B cell (primary cell): Measurements from ENCODE around the gene FSTL5. TPM values are rescaled to one million over a fixed set of nuclear protein-coding genes. Genes with fewer than 3 reads are reported as not detected.

ENCODE experiments used
- ATAC-seq: fragments of 200-7000 bp; cut with Tn5 transposase; one replicate; pipeline ENCODE4 v1.10.0; 2021; ENCODE audit warnings: low read depth, mild to moderate bottlenecking, moderate number of reproducible peaks, moderate library complexity
- CTCF ChIA-PET: fragments of 350-600 bp; sonication (Branson Sonifier 250); formaldehyde crosslinking; loops from one replicate; lab custom pipeline; 2021; ENCODE audit warnings: antibody characterized with exemption, inconsistent platforms; lab: Charles Lee
- POLR2A ChIA-PET: fragments of 350-600 bp; sonication (Branson Sonifier 250); formaldehyde crosslinking; loops from one replicate; lab custom pipeline; 2021; ENCODE audit warnings: antibody characterized with exemption; lab: Charles Lee
- DNase-seq: peaks from one replicate; pipeline ENCODE4 v3.0.0; 2013
- H2AFZ ChIP-seq: 2 replicates; pipeline ENCODE4 v1.6.1; 2012; ENCODE audit warnings: mild to moderate bottlenecking, low read depth, low read length; ENCODE audit not compliant: insufficient read depth, poor library complexity, severe bottlenecking
- H3K27ac ChIP-seq, 2 donors: 1 replicate in 1 of 2; 2 replicates in 1 of 2; pipeline ENCODE4 v1.5.1; 2012 to 2013; ENCODE audit warnings: low read length in 2 of 2, mild to moderate bottlenecking in 2 of 2, moderate library complexity in 1 of 2
- H3K27me3 ChIP-seq, 4 experiments: fragments of 200-600 bp in 1 of 4; sonication (generic) in 1 of 4; replicated peaks in 1 of 4; 1 replicate in 2 of 4; 2 replicates in 2 of 4; pipeline versions ENCODE4 v1.6.1 to v1.7.0; 2013 to 2016; ENCODE audit warnings: low read length in 3 of 4, mild to moderate bottlenecking in 2 of 4, mixed read lengths in 1 of 4, moderate library complexity in 1 of 4; ENCODE audit not compliant: insufficient read depth in 4 of 4, control insufficient read depth in 3 of 4; ENCODE audit errors: control extremely low read depth in 1 of 4
- H3K36me3 ChIP-seq, 2 experiments: replicated peaks in 1 of 2; 1 replicate in 1 of 2; 2 replicates in 1 of 2; pipeline versions ENCODE4 v1.6.1 to v1.7.1; 2013; ENCODE audit warnings: low read length in 1 of 2; ENCODE audit not compliant: insufficient read depth in 2 of 2, control insufficient read depth in 1 of 2; ENCODE audit errors: control extremely low read depth in 1 of 2, extremely low read depth in 1 of 2
- H3K4me1 ChIP-seq, 2 donors: fragments of 200-600 bp in 1 of 2; sonication (generic) in 1 of 2; 1 replicate in 1 of 2; 2 replicates in 1 of 2; pipeline versions ENCODE4 v1.5.1 to v1.6.1; 2013 to 2017; ENCODE audit warnings: low read length in 2 of 2; ENCODE audit not compliant: control insufficient read depth in 2 of 2, insufficient read depth in 2 of 2
- H3K4me2 ChIP-seq: replicated peaks from 2 replicates; pipeline ENCODE3; 2012; ENCODE audit warnings: mild to moderate bottlenecking, low read depth, low read length; ENCODE audit not compliant: poor library complexity, severe bottlenecking
- H3K4me3 ChIP-seq, 5 experiments: fragments of 200-600 bp in 1 of 5; sonication (generic) in 1 of 5; 1 replicate in 3 of 5; 2 replicates in 2 of 5; pipeline versions ENCODE4 v1.5.1 to v1.7.0; 2011 to 2016; ENCODE audit warnings: low read length in 4 of 5, mild to moderate bottlenecking in 4 of 5, low read depth in 2 of 5, control low read depth in 1 of 5, moderate library complexity in 1 of 5; ENCODE audit not compliant: insufficient read depth in 1 of 5; ENCODE audit errors: control extremely low read depth in 1 of 5, extremely low read depth in 1 of 5
- H3K79me2 ChIP-seq: fragments of 200-600 bp; sonication (generic); one replicate; pipeline ENCODE4 v1.6.0; 2016; ENCODE audit warnings: low read length; ENCODE audit not compliant: control insufficient read depth, insufficient read depth
- H3K9ac ChIP-seq: fragments of 200-600 bp; sonication (generic); 2 replicates; pipeline ENCODE4 v1.6.1; 2017; ENCODE audit warnings: mild to moderate bottlenecking, low read length, moderate library complexity
- H3K9me3 ChIP-seq, 3 donors: one replicate each; pipeline versions ENCODE4 v1.6.1 to v1.7.1; 2013; ENCODE audit warnings: low read length in 2 of 3; ENCODE audit not compliant: control insufficient read depth in 2 of 3, insufficient read depth in 1 of 3; ENCODE audit errors: control extremely low read depth in 1 of 3
- H4K20me1 ChIP-seq: 2 replicates; pipeline ENCODE4 v1.6.0; 2012; ENCODE audit warnings: mild to moderate bottlenecking, low read length; ENCODE audit not compliant: insufficient read depth, control insufficient read depth, poor library complexity, severe bottlenecking
- H3K27ac Mint-ChIP-seq: one replicate; pipeline ENCODE4 v1.8.0; 2021; ENCODE audit warnings: mixed read lengths
- H3K27me3 Mint-ChIP-seq: one replicate; pipeline ENCODE4 v1.8.0; 2021; ENCODE audit warnings: mixed read lengths
- H3K4me1 Mint-ChIP-seq: one replicate; pipeline ENCODE4 v1.8.0; 2021; ENCODE audit warnings: mixed read lengths
- H3K4me3 Mint-ChIP-seq: one replicate; pipeline ENCODE4 v1.8.0; 2021; ENCODE audit warnings: mixed read lengths
- H3K9me3 Mint-ChIP-seq: one replicate; pipeline ENCODE4 v1.8.0; 2022; ENCODE audit warnings: mixed read lengths; ENCODE audit not compliant: insufficient read depth
- EZH2 ChIP-seq: IDR thresholded peaks from 2 replicates; pipeline ENCODE4 v1.6.1; 2012; ENCODE audit warnings: borderline replicate concordance, low read depth, mild to moderate bottlenecking, moderate library complexity, low read length; ENCODE audit not compliant: insufficient read depth, poor library complexity, severe bottlenecking
- WGBS: methylation state at CpG from one replicate; pipeline ENCODE4 v1.1.5; 2013; ENCODE audit warnings: missing lambda C conversion rate; ENCODE audit not compliant: insufficient coverage; 5-methylcytosine and 5-hydroxymethylcytosine counted together
- intact Hi-C: fragments of 100-400 bp; cut with micrococcal nuclease; formaldehyde crosslinking; loops from one replicate; pipeline ENCODE4 v1.10.0; 2022
- polyA plus RNA-seq: library from polyadenylated mRNA; depleted of rRNA; stranded (reverse); fragments of >200 nt; gene quantifications from 2 replicates; pipeline ENCODE4 v1.2.3, GENCODE V29; 2012
- total RNA-seq, 2 donors: library from RNA; stranded (reverse); fragments of 120-200 nt in 1 of 2; gene quantifications; 1 replicate in 1 of 2; 2 replicates in 1 of 2; pipeline versions ENCODE4 v1.2.3 to v1.2.4, GENCODE V29; 2013 to 2022
- TF ChIP-seq, protein P1 (sequence below): fragments of 200-600 bp; IDR thresholded peaks from one replicate; pipeline ENCODE4 v1.8.0; 2022; ENCODE audit warnings: antibody characterized with exemption, mild to moderate bottlenecking

Gene FSTL5
- total and polyA plus RNA-seq, 2 donors (not counting 1 experiment from before 2014, with no cell fraction given), result not detected

DNA sequence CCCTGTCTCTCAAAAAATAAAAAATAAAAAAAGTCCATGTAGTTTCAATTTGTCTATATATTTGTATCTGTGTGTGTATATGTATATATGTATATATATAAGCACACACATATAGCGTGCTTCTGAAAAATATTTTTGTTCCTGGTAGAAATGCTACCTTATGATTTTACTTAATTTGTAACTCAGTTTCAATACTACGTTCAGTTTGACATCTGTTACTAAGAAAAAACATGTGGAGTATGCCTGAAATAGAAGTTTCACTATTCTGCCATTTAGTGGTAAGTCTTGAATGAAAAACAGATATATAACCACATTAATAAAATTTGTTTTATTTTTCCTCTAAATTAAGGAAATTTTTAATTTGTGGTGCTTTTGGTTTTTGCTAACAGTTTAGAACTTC is 14.2 kb downstream of the FSTL5 start:
- intact Hi-C loops, result no loop called here
- no peaks in the 10 kb centered on the region for H3K4me1 Mint-ChIP-seq

DNA sequence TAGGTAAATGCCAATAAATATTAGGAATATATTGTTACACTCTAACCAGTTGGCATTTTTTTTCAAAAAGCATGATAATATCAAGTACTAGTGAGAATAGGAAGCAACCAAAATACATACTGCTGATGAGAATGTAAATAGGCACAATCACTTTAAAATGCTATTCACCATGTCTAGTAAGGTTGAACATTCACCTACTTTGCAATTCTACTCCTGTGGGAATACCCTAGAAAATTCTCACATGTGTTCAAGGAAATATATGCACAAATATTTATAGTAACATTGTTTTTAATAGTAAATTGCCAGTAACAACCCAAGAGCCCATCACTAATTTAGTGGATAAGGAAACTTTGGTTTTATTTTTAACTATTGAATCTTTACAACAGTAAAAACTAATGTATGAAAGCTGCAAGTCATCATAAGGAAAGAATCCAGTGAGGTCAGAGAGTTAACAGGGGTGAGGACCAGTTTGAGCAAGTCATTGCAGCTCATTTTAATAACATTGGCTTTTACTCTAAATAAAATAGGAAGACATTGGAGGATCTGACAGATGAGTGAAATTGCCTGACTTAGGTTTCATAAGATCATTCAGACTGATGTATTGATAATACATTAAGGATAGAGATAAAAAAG is 23.6 kb downstream of the FSTL5 start:
- no peak overlapping the region for H3K27ac Mint-ChIP-seq
- H3K4me1 ChIP-seq, result no peaks in the 10 kb centered on the region

More for the DNA sequence above, 14.2 kb downstream of the FSTL5 start:
- TF ChIP-seq EZH2, result no peak
- TF ChIP-seq, protein P1, sequence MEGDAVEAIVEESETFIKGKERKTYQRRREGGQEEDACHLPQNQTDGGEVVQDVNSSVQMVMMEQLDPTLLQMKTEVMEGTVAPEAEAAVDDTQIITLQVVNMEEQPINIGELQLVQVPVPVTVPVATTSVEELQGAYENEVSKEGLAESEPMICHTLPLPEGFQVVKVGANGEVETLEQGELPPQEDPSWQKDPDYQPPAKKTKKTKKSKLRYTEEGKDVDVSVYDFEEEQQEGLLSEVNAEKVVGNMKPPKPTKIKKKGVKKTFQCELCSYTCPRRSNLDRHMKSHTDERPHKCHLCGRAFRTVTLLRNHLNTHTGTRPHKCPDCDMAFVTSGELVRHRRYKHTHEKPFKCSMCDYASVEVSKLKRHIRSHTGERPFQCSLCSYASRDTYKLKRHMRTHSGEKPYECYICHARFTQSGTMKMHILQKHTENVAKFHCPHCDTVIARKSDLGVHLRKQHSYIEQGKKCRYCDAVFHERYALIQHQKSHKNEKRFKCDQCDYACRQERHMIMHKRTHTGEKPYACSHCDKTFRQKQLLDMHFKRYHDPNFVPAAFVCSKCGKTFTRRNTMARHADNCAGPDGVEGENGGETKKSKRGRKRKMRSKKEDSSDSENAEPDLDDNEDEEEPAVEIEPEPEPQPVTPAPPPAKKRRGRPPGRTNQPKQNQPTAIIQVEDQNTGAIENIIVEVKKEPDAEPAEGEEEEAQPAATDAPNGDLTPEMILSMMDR, result no peak
- Histone ChIP-seq H3K9ac (no peak overlapping the region), H3K4me1 (no peaks in the 10 kb centered on the region), H3K79me2 (no peaks in the 10 kb centered on the region), H3K36me3 (no peaks in the 10 kb centered on the region), H3K4me3 (no peak overlapping the region), H3K9me3 (no peaks in the 10 kb centered on the region), H4K20me1 (no peaks in the 10 kb centered on the region), H3K4me2 (no peak overlapping the region), H3K27ac (no peak overlapping the region), H3K27me3 (no peaks in the 10 kb centered on the region), H2AFZ (no peak overlapping the region)
- no peaks in the 10 kb centered on the region for H3K27me3 Mint-ChIP-seq
- no CpG with 5 or more reads among the region's 2 CpGs for WGBS
- DNase-seq (no peak), ATAC-seq (no peak)
- H3K4me3 Mint-ChIP-seq, result no peak overlapping the region
- ChIA-PET CTCF (no interaction called here), POLR2A (no interaction called here)
- no peak overlapping the region for H3K27ac Mint-ChIP-seq
- no peaks in the 10 kb centered on the region for H3K9me3 Mint-ChIP-seq

More for the DNA sequence above, 23.6 kb downstream of the FSTL5 start:
- Histone ChIP-seq H3K79me2 (no peaks in the 10 kb centered on the region), H3K4me2 (no peak overlapping the region), H3K9ac (no peak overlapping the region), H4K20me1 (no peaks in the 10 kb centered on the region), H3K9me3 (no peaks in the 10 kb centered on the region), H2AFZ (no peak overlapping the region), H3K27me3 (no peaks in the 10 kb centered on the region), H3K4me3 (no peak overlapping the region), H3K27ac (no peak overlapping the region), H3K36me3 (no peaks in the 10 kb centered on the region)
- no peaks in the 10 kb centered on the region for H3K27me3 Mint-ChIP-seq
- CTCF ChIA-PET, result no interaction called here
- H3K9me3 Mint-ChIP-seq, result no peaks in the 10 kb centered on the region
- no peak overlapping the region for H3K4me3 Mint-ChIP-seq
- POLR2A ChIA-PET, result no interaction called here
- ATAC-seq (no peak), DNase-seq (no peak)
- no peaks in the 10 kb centered on the region for H3K4me1 Mint-ChIP-seq
- intact Hi-C loops, result no loop called here
- TF ChIP-seq EZH2, result no peak
- TF ChIP-seq, protein P1, result no peak
